GM18502 (cell line): ENCODE measurements around the gene WDR27.
"Not testable (repeated sequence)": the region's sequence is repeated elsewhere in the genome, so short reads cannot be mapped to it uniquely, and the experiment has no call there.

ENCODE experiments used
- ATAC-seq: cut with Tn5 transposase; IDR thresholded peaks from one replicate; pipeline ENCODE4 v1.9.1; 2021; ENCODE audit warnings: mild to moderate bottlenecking; ENCODE audit not compliant: unreplicated experiment, poor library complexity

WDR27 gene

DNA sequence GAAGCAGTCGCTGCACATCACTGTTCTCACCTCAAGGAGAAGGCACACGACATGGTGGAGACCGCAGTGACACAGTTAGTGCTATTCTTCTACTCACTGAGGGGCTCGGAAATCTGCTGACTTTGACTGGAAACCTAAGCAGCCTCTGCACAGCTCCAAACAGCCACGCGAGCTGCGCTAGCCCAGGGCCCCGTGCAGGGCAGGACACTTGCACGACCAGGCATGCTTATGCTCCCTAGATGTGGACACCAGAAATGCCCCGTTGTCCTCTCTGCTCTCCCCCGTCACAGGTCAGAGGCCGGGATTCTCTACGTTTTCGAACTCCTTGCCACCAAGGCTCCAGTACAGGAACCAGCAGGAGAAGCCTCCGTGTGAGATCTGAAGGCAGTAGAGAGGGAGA lies 201.1 kb downstream of the WDR27 start:
- no peak for ATAC-seq

DNA sequence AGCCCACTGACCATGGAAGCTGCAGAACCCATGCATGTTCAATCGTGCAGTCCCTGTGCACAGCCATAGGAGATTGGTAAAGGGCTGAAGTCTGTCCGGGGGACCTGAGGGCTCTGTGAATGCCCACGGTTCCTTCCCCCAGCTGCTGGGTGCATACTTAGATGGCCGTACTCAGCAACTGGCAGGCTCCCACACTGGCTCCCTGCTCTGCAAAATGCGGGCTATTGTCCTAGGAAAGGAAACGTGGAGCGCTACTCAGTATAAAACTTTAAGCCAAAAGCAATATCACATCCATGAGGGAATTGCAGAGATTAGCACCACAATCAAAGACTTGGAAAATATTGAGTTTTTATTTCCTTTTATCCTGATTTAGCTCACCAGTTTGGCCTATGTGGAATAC lies 202.0 kb downstream of the WDR27 start:
- no peak for ATAC-seq

DNA sequence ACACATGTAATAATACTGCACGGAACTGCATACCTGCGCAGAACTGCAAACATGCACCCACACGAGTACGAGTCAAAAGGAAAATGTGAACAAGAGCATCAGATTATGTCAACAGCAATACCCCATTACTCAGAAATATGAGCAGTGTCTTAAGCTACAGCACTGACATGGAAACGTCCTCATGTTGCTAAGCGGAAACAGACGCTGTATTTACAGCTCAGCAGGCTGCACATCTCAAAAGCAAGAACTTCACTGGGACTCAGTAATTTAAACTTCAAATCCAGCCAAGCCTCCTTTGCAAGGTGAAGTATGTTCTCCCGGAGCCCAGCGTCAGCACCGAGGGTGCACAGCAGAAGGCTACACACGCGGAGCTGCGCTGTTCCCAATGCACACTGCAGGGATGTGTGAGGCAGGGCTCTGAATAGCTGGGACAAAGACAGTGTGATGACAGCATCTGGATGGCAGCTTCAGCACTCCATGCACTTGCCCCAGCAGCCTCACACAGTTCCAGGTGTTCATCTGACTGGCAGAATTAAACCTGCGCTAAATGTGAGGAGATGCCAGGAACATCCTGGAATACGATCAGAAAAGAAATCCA lies 202.8 kb downstream of the WDR27 start:
- no peak for ATAC-seq

DNA sequence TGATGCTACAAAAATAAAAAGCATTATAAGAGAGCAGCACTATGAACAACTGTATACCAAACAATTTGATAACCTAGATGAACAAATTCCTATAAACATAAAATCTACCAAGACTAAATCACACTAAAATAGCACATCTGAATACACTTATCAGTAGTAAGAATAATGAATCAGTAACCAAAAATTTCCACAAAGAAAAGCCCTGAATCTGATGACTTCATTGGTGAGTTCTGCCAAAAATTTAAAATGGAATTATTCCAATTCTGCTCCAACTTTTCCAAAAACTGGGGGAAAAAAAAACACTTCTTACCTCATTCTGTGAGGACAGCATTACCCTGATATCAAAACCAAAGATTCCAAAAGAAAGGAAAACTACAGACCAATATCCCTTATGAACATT lies 206.2 kb downstream of the WDR27 start:
- ATAC-seq: no peak

DNA sequence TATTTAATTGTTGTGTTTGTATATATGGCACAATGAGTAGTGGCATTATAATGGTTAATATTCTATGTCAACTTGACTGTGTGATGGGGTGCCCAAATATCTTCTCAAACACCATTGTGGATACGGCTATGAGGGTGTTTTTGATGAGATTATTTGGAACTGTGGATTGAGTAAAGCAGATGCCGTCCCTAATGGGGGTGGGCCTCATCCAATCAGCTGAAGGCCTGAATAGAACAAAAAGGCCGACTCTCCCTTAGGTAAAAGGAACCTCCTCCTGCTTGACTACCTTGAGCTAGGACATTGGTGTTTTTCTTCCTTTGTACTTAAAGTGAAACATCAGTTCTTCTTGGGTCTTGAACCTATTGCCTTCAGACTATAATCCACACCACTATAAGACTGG lies 207.8 kb downstream of the WDR27 start:
- ATAC-seq: no peak

DNA sequence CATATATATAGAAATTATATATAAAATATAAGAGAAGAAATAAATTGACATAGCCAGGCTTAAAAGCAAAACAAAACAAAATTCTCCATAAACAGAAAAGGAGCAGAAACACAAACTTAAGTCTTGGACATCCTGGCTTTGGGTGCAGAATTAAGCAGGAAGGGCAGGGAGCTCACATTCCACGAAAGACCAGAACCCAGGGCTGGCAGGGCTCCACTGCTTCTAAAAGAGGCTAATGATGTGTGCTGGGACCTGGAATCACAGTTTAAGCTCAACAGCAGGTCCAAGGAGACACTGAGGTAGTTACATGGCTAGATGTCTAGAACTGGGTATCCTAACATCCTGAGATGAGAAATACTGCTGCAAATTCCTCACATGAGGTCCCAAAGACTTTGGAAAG lies 210.3 kb downstream of the WDR27 start:
- ATAC-seq: no peak

DNA sequence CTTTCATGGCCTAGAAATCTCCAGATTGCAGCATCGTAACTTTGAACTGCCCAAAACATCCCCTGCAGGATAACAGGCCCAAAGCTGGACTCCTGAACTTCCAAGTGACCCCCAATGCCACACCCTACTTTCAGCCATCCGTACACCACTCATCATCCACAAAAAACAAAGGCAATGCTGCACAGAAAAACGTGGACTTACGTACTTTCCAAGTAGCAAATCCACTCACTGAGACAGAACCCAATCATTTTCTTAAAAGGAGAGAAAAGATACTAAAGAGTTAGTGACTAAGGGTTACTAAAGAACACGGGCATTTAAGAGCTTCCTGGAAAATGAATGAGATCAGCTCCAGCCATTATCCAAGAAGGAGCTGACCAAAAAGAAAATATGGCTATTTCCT lies 211.0 kb downstream of the WDR27 start:
- ATAC-seq: no peak

DNA sequence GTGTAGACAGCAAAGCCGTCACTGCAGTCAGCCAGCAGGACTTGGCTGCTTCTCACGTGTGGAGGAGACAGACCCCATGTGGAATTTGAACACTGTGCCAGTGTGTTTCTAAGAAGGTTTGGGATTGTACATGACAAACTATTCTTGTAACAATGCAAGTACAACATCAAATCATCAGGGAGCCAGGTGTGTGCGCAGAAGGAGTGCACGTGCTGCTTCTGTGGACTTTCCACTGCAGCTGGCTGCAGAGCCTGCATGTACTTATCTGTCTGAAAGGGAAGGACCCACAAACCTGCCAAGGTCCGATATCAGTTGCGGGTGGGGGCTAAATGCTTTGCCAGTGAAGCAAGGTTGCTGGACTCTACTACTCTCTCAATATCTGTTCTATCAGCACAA lies 211.6 kb downstream of the WDR27 start:
- no peak for ATAC-seq

DNA sequence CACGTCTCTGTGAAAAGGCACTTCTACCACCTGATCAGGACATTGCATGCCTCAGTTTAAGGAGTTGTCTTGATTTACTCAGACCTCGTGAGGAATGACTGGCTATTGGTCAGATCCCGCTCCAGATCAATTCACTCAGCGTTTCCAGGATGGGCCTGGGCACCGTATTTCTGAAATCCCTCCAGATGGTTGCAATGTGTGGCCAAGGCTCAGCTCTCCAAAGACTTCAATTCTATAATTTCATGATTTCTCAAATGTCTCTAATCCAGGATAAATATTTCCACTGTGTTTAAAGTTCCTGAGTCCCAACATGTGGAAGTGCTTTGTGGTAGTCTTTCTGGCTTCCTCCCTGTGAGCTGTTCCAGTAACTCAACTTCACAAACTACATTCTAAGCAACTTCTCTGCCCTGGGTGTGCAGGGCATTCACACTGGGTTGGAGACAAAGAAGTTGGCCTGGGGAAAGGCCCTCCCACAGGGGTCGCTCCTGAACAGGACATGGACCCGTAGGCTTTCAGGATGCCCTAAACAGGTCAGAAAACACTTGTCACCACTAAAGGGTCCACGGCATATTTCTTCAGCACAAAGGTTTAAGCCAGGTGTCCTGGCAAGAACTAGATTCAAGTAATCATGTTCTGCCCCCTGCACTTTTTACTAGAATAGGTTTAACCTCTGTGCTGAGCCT lies 212.1 kb downstream of the WDR27 start:
- no peak for ATAC-seq

DNA sequence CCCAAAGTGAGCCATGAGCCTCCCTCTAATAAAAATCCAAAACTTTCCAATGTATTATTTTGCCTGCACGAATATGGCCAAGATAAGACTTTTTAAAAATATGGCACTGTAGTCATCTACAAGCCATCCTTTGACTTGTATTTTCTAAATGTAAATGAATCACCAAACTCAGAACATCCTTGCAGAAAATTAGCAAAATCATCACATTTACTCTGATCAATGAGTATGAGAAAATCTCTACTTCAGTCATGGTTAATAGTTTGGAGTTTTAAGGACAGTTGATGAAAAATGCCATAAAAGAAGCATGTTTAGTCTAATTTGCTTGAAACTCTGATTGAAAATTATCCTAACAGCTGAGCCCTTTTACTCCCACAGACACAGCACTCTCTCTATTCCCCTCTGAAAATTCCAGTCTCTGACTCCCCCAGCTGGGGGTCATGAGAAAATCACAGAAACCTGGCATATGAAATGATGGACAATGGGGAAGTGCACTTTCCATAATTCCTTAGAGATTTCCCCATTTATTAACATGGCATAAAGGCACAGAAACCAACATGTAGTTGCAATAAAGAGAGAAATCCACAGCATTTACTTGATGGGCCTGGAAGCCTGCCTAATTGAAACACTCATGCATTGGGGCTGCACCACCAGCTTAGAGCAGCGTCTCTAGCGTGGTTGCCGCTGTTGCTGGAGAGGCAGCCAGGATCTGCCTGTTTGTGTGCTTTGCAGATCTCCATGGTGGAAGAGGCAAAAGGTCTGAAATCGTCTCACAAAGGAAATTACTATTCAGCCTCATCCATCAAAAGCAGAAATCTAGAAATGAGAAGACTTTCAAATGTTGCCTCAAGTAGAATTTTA lies 214.0 kb downstream of the WDR27 start:
- no peak for ATAC-seq

DNA sequence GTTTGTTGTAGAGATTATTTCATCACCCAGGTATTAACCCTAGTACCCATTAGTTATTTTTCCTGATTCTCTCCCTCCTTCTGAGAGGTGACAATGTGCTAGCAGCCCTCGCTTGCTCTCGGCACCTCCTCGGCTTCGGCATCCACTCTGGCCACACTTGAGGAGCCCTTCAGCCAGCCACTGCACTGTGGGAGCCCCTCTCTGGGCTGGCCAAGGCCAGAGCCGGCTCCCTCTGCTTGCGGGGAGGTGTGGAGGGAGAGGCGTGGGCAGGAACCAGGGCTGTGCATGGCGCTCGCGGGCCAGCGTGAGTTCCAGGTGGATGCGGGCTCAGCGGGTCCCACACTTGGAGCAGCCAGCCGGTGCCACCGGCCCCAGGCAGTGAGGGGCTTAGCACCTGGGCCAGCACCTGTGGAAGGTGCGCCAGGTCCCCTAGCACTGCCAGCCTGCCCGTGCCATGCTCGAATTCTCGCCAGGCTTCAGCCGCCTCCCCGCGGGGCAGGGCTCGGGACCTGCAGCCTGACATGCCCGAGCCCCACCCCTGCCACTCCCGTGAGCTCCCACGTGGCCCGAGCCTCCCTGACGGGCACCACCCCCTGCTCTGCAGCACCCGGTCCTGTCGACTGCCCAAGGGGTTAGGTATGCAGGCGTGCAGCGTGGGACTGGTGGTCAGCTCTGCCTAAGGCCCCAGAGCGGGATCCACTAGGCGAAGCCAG lies 221.9 kb downstream of the WDR27 start:
- no peak for ATAC-seq

DNA sequence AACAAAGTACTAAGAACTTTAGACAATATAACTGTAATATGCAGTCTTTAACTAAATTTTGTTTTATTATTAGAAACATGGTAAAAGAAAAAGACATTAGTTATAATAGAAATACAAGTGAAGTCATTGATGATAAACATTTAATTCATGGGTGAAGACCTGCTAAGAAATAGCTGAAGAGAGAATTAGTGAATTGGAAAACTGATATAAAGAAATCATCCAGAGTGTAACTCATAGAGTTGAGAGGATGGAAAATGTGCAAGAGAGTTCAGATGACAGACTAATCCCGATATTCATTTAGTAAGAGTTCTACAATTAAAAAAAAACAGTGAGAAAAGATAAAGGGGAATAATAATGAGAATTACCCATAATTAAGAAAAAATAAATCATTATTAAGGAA lies 227.5 kb downstream of the WDR27 start:
- ATAC-seq: no peak

DNA sequence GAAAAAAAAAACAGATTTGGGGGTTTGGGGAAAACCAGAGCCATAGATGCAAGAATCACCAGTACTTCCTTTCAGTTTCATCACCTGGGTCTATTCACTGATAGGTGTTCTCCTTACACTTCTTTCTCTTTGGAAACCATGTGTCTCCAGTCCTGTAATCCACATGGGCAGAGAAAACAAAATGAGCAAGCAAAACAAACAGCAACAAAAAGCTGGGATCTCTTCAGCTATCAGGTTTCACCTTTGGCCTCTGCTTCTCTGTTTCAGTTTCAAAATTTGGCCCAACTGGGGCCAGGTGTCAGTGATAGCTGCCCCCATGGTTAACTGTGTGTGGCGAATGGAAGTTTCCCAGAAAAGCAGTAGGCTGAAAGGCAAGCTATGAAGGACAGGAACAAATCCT lies 228.2 kb downstream of the WDR27 start:
- peak; percentile 73 for ATAC-seq

DNA sequence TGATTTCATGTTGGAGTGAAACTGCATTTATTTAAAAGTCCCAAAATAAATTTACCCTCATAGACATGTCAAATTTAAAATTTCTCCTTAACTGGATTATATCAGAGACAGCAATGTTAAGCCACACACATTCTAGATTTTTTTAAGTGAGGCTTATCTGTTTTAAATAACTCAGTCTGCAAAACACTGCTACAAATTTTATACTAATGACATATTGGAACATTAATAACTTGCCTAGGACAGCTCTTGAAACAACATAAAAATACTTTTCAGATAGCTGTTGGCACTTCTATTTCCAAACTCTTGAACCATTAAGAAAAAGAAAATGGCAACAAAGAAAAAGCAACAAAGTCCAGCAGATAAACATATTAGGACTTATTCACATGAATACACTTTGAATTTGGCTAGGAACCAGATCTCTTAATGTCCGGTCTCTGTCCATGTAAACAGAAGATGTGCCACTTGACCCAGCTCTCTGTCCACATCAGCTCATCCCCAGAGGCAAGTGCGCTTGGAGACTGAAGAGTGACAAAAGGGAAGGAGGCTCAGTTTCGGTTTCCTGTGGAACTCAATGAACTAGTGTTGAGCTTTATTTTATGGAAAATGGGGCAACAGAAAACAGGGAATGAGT lies 228.9 kb downstream of the WDR27 start:
- ATAC-seq: no peak

DNA sequence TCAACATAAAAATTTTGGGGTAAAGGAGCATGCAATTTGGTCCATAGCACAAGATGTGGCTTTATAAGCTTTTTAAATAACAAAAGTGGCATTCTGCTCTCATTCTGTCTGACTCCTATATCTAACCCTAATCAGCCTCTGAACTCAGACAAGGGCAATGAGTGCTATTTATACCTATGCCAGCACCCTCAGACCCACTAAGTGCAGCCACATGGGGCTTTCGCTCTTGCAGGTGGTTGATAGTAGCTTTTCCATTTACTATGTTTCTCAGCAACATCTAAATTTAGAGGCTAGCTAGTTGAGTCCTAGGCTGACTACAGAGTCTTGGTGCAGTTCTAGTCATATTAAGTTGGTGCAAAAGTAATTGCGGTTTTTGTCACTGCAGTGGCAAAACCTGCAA lies 231.0 kb downstream of the WDR27 start:
- ATAC-seq: no peak

DNA sequence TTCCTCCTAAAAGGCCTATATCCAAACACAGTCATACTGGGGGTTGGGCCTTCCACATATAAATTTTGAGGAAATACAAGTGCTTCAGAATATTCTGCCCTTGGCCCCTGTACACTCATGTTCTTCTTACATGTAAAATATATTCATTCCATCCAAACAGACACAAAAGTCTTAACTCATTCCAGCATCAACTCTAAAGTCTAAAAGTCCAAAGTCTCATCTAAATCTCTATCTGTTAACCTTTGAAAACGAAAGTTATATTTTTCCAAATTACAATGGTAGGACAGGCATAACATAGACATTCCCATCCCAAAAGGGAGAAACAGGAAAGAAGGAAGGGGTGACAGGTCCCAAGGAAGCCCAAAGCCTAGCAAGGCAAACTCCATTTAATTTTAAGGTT lies 232.8 kb downstream of the WDR27 start:
- ATAC-seq: no peak

DNA sequence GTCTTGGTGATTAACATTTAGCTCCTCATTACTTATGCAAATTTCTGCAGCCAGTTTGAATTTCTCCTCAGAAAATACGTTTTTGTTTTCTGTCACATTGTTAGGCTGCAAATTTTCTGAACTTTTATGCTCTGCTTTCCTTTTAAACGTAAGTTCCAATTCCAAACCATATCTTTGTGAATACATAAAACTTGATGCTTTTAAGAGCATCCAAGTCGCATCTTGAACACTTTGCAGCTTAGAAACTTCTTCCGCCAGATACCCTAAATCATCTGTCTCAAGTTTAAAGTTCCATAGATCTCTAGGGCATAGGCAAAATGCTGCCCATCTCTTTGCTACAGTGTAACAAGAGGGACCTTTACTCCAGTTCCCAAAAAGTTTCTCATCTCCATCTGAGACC lies 234.1 kb downstream of the WDR27 start:
- not testable (repeated sequence) for ATAC-seq

DNA sequence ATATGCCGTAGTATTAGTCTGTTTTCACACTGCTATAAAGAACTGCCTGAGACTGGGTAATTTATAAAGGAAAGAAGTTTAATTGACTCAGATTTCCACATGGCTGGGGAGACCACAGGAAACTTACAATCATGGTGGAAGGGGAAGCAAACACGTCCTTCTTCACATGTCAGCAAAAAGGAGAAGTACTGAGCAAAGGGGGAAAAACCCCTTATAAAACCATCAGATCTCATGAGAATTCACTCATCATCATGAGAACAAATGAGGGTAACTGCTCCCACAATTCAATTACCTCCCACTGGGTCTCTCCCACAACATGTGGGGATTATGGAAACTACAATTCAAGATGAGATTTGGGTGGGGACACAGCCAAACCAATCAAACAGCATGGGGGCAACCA lies 235.6 kb downstream of the WDR27 start:
- not testable (repeated sequence) for ATAC-seq

DNA sequence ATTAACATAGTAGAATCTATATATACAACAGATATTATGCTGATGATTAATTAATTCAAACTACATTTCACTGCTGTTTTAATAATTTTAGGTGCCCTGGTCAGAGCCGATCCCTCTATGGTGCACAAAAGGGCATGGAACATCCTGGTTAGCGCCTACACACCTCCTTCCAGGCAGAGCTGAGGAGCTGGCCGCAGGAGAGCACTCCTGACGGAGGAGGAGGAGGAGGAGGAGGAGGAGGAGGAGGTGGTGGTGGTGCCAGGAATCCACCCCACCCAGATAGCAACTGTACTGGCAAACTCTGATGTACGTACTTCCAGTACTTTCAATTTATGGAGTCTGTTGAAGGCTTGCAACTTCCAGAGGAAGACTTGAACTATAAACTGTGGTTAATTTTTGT lies 244.1 kb downstream of the WDR27 start:
- no peak for ATAC-seq

DNA sequence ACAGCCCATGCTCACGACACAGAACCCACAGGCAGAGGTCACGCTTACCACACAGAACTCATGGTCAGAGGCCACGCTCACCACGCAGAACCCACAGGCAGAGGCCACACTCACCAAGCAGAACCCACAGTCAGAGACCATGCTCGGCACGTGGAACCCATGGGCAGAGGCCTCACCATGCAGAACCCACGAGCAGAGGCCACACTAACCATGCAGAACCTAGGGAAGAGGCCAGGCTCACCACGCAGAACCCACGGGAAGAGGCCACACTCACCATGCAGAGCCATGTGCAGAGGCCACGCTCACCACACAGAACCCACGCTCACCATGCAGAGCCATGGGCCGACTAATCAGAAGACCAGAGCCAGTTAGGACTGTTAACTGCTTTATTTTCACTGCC lies 245.0 kb downstream of the WDR27 start:
- ATAC-seq: no peak
